PFSK-1 (cell line): ENCODE measurements around the gene MTA3.

ENCODE experiments used
- FOXP2 ChIP-seq: optimal IDR thresholded peaks from 2 replicates; pipeline ENCODE3; 2011; ENCODE audit warnings: borderline replicate concordance, control low read depth, inconsistent platforms; ENCODE audit not compliant: insufficient read depth; ENCODE audit errors: extremely low read length, extremely low read depth
- POLR2AphosphoS5 ChIP-seq: IDR thresholded peaks from 2 replicates; pipeline ENCODE4 v1.6.1; 2012; ENCODE audit warnings: low read depth, mild to moderate bottlenecking, control low read depth, low read length, moderate library complexity
- REST ChIP-seq, 2 experiments: IDR thresholded peaks; 2 replicates each; pipeline versions ENCODE4 v1.6.1 to v1.8.0; 2011 to 2012; ENCODE audit warnings: low read depth in 2 of 2, low read length in 2 of 2, control low read depth in 1 of 2, inconsistent platforms in 1 of 2, mild to moderate bottlenecking in 1 of 2, moderate library complexity in 1 of 2; ENCODE audit not compliant: insufficient read depth in 1 of 2
- SIN3A ChIP-seq: IDR thresholded peaks from 2 replicates; pipeline ENCODE4 v1.6.1; 2012; ENCODE audit warnings: mild to moderate bottlenecking, low read length, moderate library complexity, borderline replicate concordance; ENCODE audit not compliant: insufficient read depth
- TAF1 ChIP-seq: IDR thresholded peaks from 2 replicates; pipeline ENCODE4 v1.6.1; 2012; ENCODE audit warnings: low read length, control low read depth, borderline replicate concordance; ENCODE audit not compliant: insufficient read depth

MTA3 gene

GRCh38 chr2:42801381-42801780 lies 232.9 kb downstream of the MTA3 start:
- TF ChIP-seq TAF1 = no peak

- TF ChIP-seq REST (IDR thresholded peaks at IDR 0.05; ENCODE audit: insufficient read depth in 1 of 2, low read depth in 2 of 2, low read length in 2 of 2) (no peak), SIN3A (no peak), POLR2AphosphoS5 (no peak), FOXP2 (no peak), TAF1 (no peak)
Measured at GRCh38 chr2:42802150-42802549, 233.7 kb downstream of the MTA3 start.

- TF ChIP-seq POLR2AphosphoS5 (no peak), REST (IDR thresholded peaks at IDR 0.05; ENCODE audit: insufficient read depth in 1 of 2, low read depth in 2 of 2, low read length in 2 of 2) (no peak), SIN3A (no peak), TAF1 (no peak), FOXP2 (no peak)
Measured at GRCh38 chr2:42804338-42804737, 235.9 kb downstream of the MTA3 start.

- TF ChIP-seq POLR2AphosphoS5 = no peak
- TF ChIP-seq SIN3A = no peak
- TF ChIP-seq REST (IDR thresholded peaks at IDR 0.05; ENCODE audit: insufficient read depth in 1 of 2, low read depth in 2 of 2, low read length in 2 of 2) = no peak
- no peak for TF ChIP-seq FOXP2
- TF ChIP-seq TAF1 = no peak
Measured at GRCh38 chr2:42804891-42805290, 236.5 kb downstream of the MTA3 start.
